ENCODE measurements around the gene SLC48A1. TPM values are rescaled to one million over a fixed set of nuclear protein-coding genes. Genes with fewer than 3 reads are reported as not detected.

The SLC48A1 gene
- polyA plus RNA-seq, 1 donor (not counting 4 experiments of a cell fraction or from before 2014, with no cell fraction given) = 8.1 TPM

DNA sequence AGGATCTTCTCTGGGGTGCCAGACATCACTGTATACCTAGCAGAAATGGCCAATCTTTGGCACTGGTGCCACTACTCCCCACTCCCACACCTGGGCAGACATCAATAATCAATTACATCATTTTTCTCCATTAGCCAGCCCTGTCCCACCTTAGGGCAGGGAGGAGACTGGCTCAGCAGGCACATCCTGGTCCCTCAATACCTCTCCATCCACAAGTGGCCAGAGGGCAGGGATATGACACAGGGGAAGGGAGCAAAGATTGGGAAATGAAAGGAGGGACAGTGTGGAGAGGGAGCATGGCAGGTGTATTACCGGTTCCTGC lies 24.6 kb upstream of the SLC48A1 start:
- DNase-seq (ENCODE audit: low read depth, low spot score) = no peak
- Histone ChIP-seq H3K4me3 (ENCODE audit: control insufficient read depth in 2 of 3, extremely low read depth in 1 of 3, insufficient read depth in 2 of 3, low read depth in 1 of 3, low read length in 3 of 3) (no peak overlapping the region), H3K27ac (ENCODE audit: control insufficient read depth, insufficient read depth, low read length) (no peak overlapping the region), H2AFZ (ENCODE audit: control insufficient read depth, low read length) (no peak overlapping the region), H3K27me3 (ENCODE audit: control insufficient read depth, extremely low read depth, insufficient read depth, low read length) (no peaks in the 10 kb centered on the region), H3K36me3 (ENCODE audit: control insufficient read depth in 2 of 2, extremely low read depth in 1 of 2, insufficient read depth in 2 of 2, low read length in 2 of 2) (peaks cover 8 to 23% of the 10 kb centered on the region in 2 experiments), H3K79me2 (ENCODE audit: control insufficient read depth, insufficient read depth, low read length) (no peaks in the 10 kb centered on the region), H3K9me1 (ENCODE audit: control insufficient read depth, extremely low read depth, insufficient read depth, low read length) (peaks cover 4% of the 10 kb centered on the region), H4K20me1 (ENCODE audit: control insufficient read depth, extremely low read depth, insufficient read depth, low read length) (no peaks in the 10 kb centered on the region), H3K9ac (ENCODE audit: control insufficient read depth, extremely low read depth, insufficient read depth, low read length) (no peak overlapping the region), H3K9me3 (ENCODE audit: control insufficient read depth, low read depth, low read length) (no peaks in the 10 kb centered on the region), H3K4me1 (ENCODE audit: control insufficient read depth, extremely low read depth, insufficient read depth, low read length) (peaks cover 40% of the 10 kb centered on the region), H3K4me2 (ENCODE audit: control insufficient read depth, extremely low read depth, insufficient read depth, low read depth, low read length) (no peak overlapping the region)
- peak; percentile 58 for FAIRE-seq
- dilution Hi-C loops (cut with MboI; ENCODE audit: extremely low pct_ligation_motif_present, low sequenced_read_pairs) = no loop called here
- TF ChIP-seq, protein P1, sequence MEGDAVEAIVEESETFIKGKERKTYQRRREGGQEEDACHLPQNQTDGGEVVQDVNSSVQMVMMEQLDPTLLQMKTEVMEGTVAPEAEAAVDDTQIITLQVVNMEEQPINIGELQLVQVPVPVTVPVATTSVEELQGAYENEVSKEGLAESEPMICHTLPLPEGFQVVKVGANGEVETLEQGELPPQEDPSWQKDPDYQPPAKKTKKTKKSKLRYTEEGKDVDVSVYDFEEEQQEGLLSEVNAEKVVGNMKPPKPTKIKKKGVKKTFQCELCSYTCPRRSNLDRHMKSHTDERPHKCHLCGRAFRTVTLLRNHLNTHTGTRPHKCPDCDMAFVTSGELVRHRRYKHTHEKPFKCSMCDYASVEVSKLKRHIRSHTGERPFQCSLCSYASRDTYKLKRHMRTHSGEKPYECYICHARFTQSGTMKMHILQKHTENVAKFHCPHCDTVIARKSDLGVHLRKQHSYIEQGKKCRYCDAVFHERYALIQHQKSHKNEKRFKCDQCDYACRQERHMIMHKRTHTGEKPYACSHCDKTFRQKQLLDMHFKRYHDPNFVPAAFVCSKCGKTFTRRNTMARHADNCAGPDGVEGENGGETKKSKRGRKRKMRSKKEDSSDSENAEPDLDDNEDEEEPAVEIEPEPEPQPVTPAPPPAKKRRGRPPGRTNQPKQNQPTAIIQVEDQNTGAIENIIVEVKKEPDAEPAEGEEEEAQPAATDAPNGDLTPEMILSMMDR (optimal IDR thresholded peaks at IDR 0.05 in 1 of 3, IDR thresholded peaks at IDR 0.05 in 1 of 3, conservative IDR thresholded peaks at IDR 0.05 in 1 of 3; ENCODE audit: extremely low read depth in 1 of 3, insufficient read depth in 2 of 3, low read length in 3 of 3) = no peak

DNA sequence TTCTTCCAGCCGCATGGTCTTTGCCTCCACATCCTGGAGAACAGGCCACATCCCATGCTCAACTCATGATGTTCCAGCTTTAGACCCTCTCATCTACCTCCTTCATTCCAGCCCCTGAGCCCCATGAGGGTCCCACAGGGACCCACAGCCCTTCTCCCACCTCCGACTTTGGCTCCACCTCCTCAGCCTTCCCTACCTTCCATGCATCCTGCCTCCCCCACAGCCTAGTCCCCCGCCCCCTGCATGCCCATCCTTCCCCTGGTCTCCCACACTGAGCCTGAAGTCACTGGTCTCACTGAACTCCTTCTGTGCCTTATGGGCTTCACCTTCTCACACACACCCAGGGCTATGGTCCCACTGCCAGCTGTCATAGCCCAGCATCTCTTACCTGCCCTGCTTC lies 24.1 kb upstream of the SLC48A1 start:
- Histone ChIP-seq H4K20me1 (ENCODE audit: control insufficient read depth, extremely low read depth, insufficient read depth, low read length) (no peaks in the 10 kb centered on the region), H2AFZ (ENCODE audit: control insufficient read depth, low read length) (no peak overlapping the region), H3K9me1 (ENCODE audit: control insufficient read depth, extremely low read depth, insufficient read depth, low read length) (peaks cover 4% of the 10 kb centered on the region), H3K4me1 (ENCODE audit: control insufficient read depth, extremely low read depth, insufficient read depth, low read length) (peaks cover 44% of the 10 kb centered on the region), H3K9me3 (ENCODE audit: control insufficient read depth, low read depth, low read length) (no peaks in the 10 kb centered on the region), H3K4me2 (ENCODE audit: control insufficient read depth, extremely low read depth, insufficient read depth, low read depth, low read length) (no peak overlapping the region), H3K9ac (ENCODE audit: control insufficient read depth, extremely low read depth, insufficient read depth, low read length) (no peak overlapping the region), H3K36me3 (ENCODE audit: control insufficient read depth in 2 of 2, extremely low read depth in 1 of 2, insufficient read depth in 2 of 2, low read length in 2 of 2) (peaks cover 8 to 23% of the 10 kb centered on the region in 2 experiments), H3K4me3 (ENCODE audit: control insufficient read depth in 2 of 3, extremely low read depth in 1 of 3, insufficient read depth in 2 of 3, low read depth in 1 of 3, low read length in 3 of 3) (no peak overlapping the region), H3K79me2 (ENCODE audit: control insufficient read depth, insufficient read depth, low read length) (no peaks in the 10 kb centered on the region), H3K27me3 (ENCODE audit: control insufficient read depth, extremely low read depth, insufficient read depth, low read length) (no peaks in the 10 kb centered on the region), H3K27ac (ENCODE audit: control insufficient read depth, insufficient read depth, low read length) (no peak overlapping the region)
- dilution Hi-C loops (cut with MboI; ENCODE audit: extremely low pct_ligation_motif_present, low sequenced_read_pairs) = no loop called here
- FAIRE-seq (no peak), DNase-seq (ENCODE audit: low read depth, low spot score) (no peak)
- TF ChIP-seq, protein P1 (optimal IDR thresholded peaks at IDR 0.05 in 1 of 3, IDR thresholded peaks at IDR 0.05 in 1 of 3, conservative IDR thresholded peaks at IDR 0.05 in 1 of 3; ENCODE audit: extremely low read depth in 1 of 3, insufficient read depth in 2 of 3, low read length in 3 of 3) = no peak
- no peak for TF ChIP-seq EZH2 (IDR thresholded peaks at IDR 0.05; ENCODE audit: low read length)
